Limb (tissue), 2 donors: Measurements from ENCODE around the gene VPREB3.

ENCODE experiments used
- DNase-seq, 2 donors: peaks; one replicate each; pipeline ENCODE4 v3.0.0-alpha.2; 2016; ENCODE audit errors: extremely low spot score in 2 of 2

Gene VPREB3

DNA sequence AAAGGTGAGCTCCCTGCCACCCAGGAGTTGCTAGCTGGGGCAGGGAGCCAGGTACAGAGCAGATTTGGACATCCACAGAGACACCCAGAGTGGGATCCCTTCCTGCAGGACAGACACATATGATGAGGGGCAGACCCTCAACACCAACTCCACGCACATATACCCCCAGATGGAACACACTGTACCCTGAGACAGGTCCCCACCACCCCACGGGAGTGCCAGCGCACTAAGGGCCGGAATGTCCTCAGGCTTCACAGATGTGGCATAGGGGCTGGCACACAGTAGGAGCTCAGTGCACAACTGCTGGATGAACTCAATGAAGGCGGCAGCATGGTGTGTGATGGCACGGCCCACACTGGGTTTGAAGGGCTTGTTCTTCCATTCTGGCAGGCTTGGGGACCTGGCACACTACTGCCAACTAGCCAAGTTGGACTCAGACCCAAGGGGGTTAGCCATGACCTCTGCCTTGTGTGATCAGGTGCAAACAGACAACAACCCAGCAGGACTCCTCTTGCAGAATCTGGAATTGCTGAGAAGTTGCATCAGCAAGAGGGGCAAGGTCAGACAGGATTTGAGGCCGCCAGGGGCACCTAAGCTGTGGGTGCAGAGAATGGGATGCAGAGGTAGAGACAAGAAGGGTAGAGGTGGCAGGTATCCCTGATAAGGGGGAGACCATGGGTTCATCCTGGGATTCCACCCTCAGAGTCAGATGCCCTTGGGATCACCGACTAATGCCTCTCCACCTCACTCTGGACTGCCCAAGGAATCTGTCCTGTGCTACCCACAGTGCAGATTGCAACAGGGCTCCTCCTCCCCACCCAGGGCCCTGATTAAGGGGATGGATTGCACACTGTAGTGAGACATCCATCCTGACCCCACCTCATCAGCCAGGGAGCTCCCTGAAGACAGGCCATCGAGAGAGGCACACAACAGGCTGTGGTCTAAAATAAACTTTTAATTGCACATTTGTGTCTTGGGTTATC lies 11.0 kb upstream of the VPREB3 start:
- DNase-seq = no peak

DNA sequence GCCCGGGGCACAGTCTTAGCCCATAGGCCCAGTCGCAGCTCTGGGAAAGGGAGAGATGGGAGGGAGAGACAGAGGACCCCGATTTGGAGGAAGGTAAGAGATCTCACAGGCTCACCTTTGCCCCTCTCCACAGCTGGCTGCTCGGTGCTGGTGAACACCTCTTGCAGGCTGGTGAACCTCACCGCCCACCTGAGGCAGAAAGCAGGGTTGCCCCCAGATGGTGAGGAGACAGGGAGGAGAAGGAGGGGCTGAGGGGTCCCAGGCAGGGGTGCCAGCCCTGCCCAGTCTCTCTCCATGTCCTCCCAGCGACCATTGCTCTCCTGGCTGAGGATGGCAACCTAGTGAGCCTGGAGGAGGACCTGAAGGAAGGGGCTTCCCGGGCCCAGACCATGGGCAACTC lies 9.7 kb upstream of the VPREB3 start:
- DNase-seq = no peak

DNA sequence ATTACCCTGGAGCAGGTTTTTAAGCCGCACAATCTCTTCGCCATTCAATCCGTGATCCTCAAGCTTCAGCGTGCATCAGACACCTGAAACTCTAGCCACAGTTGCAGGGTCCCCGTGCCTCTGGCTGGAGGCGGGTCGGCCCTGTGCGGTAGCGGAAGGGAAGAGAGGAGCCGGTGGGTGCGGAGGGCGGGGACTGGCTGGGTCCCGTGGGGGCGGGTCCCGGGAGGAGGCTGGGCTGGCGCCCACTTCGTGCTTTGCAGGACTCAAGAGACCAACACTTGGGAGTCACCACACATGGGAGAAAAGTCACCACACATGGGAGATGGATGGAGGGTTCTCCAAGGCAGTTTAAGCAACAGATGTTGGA lies 9.3 kb upstream of the VPREB3 start:
- DNase-seq = peak in 1 of 2 donors; percentile 46

DNA sequence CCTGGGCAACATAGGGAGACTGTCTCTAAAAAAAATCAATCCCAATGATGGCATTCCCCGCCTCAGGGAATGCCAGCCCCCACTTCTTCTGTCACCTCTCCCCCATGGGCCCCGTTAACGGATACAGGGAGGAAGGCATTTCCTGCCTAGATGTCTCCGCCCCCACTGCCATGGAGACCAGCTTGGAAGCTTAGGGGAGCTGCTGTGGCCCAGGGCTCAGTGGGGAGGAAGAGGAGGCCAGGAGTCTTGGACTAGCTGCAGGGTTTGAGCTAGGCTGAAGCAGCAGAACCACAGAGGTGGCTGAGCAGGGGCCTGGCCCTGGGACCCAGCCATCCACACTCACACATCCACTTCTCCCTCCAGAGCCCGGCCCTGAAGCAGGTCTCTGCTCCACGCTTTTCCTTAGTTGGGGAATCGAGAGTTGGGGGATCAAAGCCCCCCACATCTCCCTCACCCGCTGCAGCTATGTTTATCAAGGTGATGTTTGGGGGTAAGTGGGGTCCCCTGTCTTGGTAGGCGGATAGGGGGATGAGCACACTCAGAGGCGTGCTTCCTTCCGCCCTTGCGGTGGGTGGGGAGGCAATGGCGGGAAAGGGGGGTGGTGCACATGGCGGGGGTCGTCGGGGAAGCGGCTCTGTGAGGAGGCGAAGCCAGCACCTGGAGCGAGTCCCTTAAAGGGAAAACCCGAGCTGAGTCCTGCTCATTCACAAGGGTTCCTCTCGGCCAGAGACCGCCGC lies 8.8 kb upstream of the VPREB3 start, which contains the start of gene C22orf15:
Gene C22orf15, plus strand, starts transcription at position 149 of the 737 bp plus-strand sequence. Its CDS starts 317 bp downstream, at position 466.
- peak in 1 of 2 donors; percentile 51 for DNase-seq

DNA sequence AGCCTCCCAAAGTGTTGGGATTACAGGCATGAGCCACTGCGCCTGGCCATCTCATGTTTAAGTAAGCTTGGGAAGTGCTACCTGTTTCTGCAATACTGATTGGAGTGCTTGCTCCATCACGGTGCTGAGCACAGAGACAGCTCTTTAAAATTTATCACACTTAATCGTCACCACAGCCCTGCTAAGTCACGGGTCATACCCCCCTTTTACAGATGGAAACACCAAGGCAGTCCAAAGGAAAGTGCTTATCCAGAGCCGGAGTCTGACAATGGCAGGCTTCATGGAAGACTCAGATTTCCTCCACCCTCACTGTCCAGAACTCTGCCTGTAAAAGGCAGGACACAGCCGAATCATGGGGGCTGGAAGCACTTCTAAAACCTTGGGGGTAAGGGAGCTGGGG lies 5.8 kb upstream of the VPREB3 start:
- no peak for DNase-seq

DNA sequence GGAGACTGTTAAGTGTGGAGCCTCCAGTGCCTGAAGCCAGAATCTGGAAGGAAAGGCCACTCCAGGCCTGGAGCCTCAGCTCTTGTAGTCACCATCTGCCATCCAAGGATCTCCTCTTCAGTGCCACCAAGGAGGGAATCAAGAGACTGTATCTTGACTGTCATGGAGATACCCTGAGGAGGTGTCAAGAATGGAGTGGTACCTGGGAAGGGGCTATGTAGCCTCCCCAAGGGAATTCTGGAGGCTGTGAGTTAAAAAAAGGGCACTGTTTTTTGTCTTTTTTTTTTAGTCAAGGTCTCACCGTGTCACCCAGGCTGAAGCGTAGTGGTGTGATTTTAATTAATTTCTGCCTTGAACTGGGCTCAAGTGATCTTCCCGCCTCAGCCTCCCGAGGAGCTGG lies 5.3 kb upstream of the VPREB3 start:
- no peak for DNase-seq

DNA sequence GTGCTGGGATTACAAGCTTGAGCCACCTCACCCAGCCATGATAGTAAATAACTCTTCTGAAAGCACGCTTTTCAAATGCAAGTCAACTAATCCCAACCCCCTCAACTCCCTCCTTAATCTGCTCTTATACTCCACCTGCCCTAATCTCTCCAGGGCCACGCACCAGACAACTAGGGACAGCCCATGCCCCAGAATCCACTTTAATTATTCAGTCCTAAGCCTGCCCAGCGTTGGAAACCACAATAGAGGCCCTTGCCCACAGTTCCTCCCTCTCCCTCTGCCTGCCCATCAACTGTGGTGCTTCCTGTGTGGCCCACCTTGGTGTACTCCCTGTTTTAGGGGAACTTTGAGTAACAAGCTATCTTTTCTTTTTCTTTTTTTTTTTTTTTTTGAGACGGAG lies 2.7 kb upstream of the VPREB3 start:
- DNase-seq = no peak

DNA sequence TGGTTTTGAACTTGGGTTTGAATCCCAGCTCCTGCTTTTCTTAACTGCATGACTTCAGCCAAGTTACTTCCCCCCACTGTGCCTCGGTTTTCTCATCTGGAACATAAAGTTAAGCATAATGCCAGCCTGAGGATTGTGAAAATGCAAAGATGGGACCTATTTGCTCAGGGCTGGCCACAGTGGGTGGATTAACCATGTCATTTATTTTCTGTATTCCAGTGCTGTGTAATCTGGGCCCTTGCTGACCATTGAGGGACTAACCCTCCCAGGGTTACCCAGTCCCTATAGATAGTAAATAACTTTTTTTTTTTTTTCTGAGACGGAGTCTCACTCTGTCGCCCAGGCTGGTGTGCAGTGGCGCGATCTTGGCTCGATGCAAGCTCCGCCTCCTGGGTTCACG lies 1.5 kb upstream of the VPREB3 start:
- DNase-seq = no peak

DNA sequence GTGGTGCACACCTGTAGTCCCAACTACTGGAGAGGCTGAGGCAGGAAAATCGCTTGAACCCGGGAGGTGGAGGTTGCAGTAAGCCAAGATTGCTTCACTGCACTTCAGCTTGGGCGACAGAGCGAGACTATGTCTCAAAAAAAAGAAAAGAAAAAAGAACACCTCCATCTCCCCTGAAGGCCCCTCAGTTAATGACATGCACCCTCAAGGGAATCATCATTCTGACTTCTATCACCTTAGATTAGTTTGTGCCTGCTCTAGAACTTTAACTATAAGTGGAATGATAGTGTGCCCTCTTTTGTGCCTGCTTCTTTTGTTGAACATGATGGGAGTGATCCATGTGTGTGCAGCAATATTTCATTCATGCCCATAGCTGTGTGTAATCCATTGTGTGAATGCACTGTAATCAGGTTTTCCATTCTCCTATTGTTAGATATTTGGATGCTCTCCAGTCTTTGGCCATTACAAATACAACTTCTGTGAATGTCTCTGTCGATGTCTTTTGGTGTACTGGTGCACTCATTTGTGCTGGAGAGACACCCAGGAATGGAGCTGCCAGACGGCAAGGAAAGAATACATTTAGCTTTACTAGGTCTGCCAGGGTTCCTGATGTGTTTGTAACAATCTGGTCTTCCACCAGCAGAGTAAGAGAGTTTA lies 883 bp upstream of the VPREB3 start:
- no peak for DNase-seq

DNA sequence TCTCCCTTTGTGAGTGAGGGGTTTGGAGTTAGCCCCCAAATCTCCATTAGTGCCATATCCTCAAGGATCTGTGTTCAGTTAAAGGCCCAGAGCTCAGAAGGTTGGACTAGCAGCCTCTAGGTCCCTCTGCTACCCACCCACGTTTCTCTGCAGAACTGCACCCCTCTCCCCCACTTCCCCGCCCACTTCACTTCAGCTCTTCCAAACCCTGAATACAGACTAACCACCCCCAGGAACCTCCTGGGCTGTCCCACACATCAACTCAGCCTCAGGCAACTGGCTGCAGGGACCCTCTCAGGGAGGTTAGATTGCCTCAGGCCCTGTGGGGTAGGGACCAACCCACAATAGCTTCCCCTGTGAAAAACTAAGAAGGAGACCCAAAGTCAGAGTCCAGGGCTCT lies 840 bp downstream of the VPREB3 start:
- no peak for DNase-seq

DNA sequence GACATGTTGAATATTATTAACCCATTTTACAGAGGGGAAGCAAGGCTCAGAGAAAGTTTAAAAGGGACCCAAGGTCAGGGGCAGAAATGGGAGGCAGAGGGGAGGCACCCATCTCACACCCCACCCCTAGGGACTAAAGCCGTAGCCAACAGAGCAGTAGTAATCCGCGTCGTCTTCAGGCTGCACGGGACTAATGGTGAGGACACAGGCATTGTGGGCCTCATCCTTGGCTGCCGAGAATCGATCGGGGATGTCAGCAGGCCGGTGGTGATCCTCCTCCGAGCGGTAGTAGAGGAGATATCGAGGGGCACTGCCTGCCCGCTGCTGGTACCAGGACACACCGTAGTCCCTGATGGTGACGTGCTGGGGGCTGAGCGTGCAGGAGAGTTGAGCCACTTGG lies 1.5 kb downstream of the VPREB3 start:
- no peak for DNase-seq

DNA sequence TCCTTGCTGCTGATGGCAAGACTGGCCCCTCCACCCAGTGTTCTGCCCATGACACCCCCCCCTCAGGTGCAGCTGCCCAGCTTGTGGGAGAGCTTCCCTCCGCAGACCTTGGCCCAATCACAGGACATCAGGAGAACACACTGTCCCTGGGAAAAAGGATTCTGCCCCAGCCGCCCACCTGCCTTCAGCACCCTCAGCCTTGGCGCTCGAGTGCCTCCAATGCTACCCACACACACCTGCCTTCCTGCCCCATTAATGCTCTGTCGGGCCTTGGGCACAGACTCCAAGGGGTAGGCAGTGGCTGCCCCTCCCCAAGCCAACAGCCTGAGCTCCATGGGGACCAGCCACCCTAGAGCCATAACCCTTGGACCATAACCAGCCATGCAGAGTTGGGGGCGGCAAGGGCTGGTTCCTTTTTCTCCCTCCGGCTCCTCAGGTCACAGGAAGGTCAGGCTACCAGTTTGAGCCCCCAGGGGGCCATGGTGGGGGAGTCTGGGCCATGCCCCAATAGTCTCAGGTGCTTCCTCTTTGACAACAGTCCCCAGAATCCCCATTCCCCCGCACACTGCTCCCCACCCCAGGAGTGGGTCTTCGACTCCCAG lies 2.0 kb downstream of the VPREB3 start:
- no peak for DNase-seq

DNA sequence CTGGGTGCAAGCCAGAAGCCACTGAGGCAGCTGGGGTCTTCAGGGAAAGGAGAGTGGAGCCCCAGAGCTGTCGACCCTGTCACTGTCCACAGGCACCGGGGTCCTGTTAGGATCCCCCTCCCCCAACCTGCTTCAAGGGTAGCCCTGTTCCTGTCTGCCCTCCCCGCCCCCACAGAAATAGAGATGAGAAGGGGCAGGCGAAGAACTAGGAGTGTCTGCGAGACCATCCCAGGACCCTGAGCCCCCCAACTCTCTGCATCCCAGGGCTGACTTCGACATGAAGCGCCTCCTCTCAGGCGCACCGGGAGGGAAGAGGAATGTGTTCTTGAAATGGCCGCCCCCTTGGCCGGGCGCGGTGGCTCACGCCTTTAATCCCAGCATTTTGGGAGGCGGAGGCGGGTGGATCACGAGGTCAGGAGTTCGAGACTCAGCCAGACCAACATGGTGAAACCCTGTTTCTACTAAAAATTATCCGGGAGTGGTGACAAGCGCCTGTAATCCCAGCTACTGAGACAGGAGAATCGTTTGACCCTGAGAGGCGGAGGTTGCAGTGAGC lies 2.7 kb downstream of the VPREB3 start:
- DNase-seq = peak in 1 of 2 donors; percentile 32

DNA sequence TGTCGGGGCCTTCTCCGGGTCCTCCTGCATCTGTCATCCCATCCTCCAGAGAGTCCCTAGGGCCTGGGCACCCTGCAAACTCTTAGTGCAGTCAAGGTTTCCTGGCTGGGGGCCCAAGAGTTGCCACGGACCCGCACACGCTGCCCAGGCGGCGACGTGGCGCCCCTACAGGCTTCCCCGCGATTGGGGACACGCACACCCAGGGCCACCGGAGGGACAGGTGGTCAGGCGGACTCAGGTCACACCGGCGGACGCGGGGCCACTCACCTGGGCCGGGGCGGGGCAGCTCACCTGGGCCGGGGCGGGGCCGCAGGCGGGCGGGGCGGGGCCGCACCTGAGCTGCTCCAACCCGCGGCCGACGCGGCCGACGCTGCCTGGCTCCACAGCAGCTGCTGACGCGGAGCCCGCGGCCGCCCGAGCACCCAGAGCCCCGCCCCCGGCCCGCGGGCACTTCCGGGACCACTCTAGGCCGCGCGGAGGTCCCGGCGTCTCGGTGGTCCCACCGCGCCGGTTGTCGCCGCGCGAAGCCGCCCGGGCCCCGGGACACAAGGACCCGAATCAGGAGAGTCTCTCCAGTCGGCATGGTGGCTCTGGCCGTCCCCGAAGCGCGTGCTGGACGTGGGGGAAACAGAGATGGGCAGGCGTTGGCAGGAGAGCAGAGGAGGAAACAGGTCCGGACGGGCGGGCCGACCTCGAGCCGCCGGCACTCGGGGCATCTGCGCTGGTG lies 3.3 kb downstream of the VPREB3 start, which contains the start of gene ZNF70:
Gene ZNF70, minus strand, starts transcription at position 399 of the 727 bp plus-strand sequence. CDS start 5,972 bp downstream, outside the sequence.
- DNase-seq = peak; percentile 81 to 93

DNA sequence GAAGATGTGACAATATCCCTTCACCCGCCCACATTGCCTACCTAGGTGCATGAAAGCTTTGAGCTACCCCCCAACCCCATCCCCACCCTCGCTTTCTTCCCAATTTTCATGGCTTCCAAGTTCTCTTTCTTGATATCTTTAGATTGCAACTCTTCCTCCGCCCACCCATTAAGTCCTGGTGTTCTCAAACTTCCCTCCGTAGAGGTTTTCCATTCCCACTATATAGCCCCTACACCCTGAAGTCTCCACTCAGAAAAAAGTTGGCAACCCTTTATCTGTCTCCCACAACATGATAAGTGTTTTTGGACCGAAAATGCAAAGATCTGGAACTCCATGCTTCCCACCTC lies 3.9 kb downstream of the VPREB3 start:
- DNase-seq = no peak

DNA sequence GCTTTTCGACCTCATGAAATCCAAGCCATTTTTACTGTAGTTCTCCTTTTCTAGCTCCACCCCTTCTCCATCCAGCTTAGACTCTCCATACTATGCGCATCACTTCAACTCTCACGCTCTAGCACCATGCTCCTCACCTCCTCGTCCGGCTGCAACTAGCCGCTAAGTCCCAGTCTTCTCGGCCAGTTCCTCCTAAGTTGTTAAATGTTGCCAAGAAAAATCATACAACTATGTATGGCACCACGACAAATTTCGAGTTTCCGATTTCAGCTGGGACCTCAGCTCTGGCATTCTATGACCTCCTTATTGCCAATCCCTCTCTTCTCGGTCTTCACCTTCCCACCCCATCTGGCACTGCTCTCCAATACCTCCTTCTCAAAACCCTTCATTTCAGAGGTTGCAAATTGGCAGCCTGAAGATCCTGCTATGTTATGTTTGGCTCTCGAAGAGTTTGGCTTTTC lies 4.4 kb downstream of the VPREB3 start:
- peak; percentile 53 to 61 for DNase-seq

DNA sequence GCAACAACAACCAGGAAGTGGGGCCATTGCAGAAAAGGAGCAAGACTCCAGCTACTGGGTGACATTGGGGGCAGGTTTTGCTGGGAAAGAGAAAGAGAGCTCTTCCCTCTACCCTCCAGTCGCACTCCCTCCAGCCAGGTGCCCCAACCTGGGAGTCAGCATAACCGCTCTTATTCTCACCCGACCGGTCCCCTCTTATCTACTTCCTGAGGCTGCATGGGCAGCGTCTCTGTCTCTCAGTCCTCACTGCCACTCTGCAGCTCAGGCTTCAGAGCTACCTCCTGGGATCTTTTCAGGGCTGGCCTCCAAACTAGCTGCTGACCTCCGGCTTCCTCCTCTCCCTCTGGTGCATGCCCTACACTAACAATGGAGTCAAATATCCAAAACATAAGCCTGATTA lies 8.4 kb downstream of the VPREB3 start:
- no peak for DNase-seq

DNA sequence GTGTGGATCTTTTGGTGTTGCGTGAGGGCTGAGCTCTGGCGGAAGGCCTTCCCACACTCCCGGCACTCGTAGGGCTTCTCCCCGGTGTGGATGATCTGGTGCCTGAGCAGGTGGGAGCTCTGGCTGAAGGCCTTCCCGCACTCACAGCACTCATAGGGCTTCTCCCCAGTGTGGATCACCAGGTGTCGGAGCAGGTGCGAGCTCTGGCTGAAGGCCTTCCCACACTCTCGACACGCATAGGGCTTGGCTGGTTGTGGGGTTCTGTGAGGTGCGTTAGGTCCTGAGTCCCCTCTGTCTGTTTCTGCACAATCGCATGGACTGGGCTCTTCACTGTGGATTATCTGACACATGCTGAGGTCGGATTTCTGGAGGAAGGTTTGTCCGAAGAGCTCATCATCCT lies 9.7 kb downstream of the VPREB3 start:
- no peak for DNase-seq

DNA sequence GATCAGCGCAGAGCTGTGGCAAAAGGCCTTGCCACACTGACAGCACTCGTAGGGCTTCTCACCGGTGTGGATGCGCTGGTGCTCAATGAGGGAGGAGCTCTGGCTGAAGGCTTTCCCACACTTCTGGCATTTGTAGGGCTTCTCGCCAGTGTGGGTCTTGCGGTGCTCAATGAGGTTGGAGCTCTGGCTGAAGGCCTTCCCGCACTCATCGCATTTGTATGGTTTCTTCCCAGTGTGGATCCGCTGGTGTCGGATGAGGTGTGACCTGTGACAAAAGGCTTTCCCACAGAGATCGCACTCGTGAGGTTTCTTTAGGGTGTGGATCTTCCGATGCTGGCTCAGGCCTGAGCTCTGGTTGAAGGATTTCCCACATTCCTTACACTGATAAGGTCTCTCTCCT lies 10.2 kb downstream of the VPREB3 start:
- no peak for DNase-seq

DNA sequence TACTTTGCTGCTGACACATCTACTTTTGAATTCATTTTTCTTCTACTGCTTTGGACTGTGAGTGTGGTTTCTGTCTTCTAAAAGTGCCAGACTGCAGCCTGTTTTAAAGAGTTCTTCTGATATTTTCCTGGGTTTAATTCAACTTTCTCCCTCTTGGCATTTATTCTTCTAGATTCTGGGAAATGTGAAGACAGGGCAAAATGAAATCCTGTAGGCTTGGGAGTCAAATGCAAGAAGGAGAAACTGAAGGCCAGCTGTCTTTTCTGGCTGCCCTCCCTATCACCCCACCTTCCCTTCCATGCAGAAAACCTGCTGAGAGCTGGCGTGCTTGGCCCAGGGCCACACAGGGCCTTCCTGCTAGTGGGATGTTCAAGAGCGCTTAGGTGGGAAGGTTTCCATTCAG lies 10.9 kb downstream of the VPREB3 start:
- DNase-seq = peak; percentile 51 to 74
